ENCODE results near the gene ADGRL3.

- TF ChIP-seq CTCF (IDR thresholded peaks at IDR 0.05; ENCODE audit: insufficient read depth, low read depth, low read length) (no peak), EZH2 (IDR thresholded peaks at IDR 0.05; ENCODE audit: insufficient read depth, low read length) (no peak)
These were observed 560.7 kb downstream of the ADGRL3 start for GRCh38 chr4:61760820-61761219.
